ENCODE data around the gene TMEM151B. TPM values are rescaled to one million over a fixed set of nuclear protein-coding genes. Genes with fewer than 3 reads are reported as not detected.
"Not testable (repeated sequence)": the region's sequence is repeated elsewhere in the genome, so short reads cannot be mapped to it uniquely, and the experiment has no call there.

TMEM151B gene
- total and polyA plus RNA-seq, 2 donors (not counting 1 experiment from before 2014, with no cell fraction given) = 0.01 to 0.10 TPM

GRCh38 chr6:44314657-44315056 lies 44.4 kb downstream of the TMEM151B start:
- intact Hi-C loops (cut with micrococcal nuclease); H3K27ac ChIP-seq (ENCODE audit: low read length in 2 of 2); H3K9me3 ChIP-seq (ENCODE audit: control extremely low read depth in 1 of 3, control insufficient read depth in 2 of 3, insufficient read depth in 1 of 3, low read length in 2 of 3); H2AFZ ChIP-seq (ENCODE audit: insufficient read depth, low read depth, low read length, poor library complexity, severe bottlenecking); H3K4me3 ChIP-seq (ENCODE audit: control extremely low read depth in 1 of 5, extremely low read depth in 1 of 5, insufficient read depth in 1 of 5, low read depth in 2 of 5, low read length in 4 of 5); H3K4me3 Mint-ChIP-seq; DNase-seq; H4K20me1 ChIP-seq (ENCODE audit: control insufficient read depth, insufficient read depth, low read length, poor library complexity, severe bottlenecking); H3K9me3 Mint-ChIP-seq (ENCODE audit: insufficient read depth); H3K9ac ChIP-seq (ENCODE audit: low read length); H3K27ac Mint-ChIP-seq; H3K4me1 ChIP-seq (ENCODE audit: control insufficient read depth in 2 of 2, insufficient read depth in 2 of 2, low read length in 2 of 2); H3K4me2 ChIP-seq (replicated peaks; ENCODE audit: low read depth, low read length, poor library complexity, severe bottlenecking); POLR2A ChIA-PET; ATAC-seq (ENCODE audit: low read depth): not testable (repeated sequence)
- Mint-ChIP-seq H3K4me1 (peaks cover 17% of the 10 kb centered on the region), H3K27me3 (peaks cover 18% of the 10 kb centered on the region)
- Histone ChIP-seq H3K79me2 (ENCODE audit: control insufficient read depth, insufficient read depth, low read length) (peaks cover 17% of the 10 kb centered on the region), H3K27me3 (replicated peaks in 1 of 4; ENCODE audit: control extremely low read depth in 1 of 4, control insufficient read depth in 3 of 4, insufficient read depth in 4 of 4, low read length in 3 of 4) (peaks cover 0 to 12% (median 2%) of the 10 kb centered on the region in 4 experiments), H3K36me3 (replicated peaks in 1 of 2; ENCODE audit: control extremely low read depth in 1 of 2, control insufficient read depth in 1 of 2, extremely low read depth in 1 of 2, insufficient read depth in 2 of 2, low read length in 1 of 2) (peaks cover 0 to 21% of the 10 kb centered on the region in 2 experiments)
- 100% methylated on average over 5 of the region's 8 CpGs for WGBS (ENCODE audit: insufficient coverage)
- CTCF ChIA-PET = interaction anchor here (1.0 to 1.7 kb wide), 6 partner anchors 9 to 142 kb away, joined by 3 to 5 read pairs (median 3); partner anchors contain the start of gene SLC29A1

GRCh38 chr6:44315516-44315915 lies 45.3 kb downstream of the TMEM151B start:
- H3K9me3 Mint-ChIP-seq (ENCODE audit: insufficient read depth) = no peaks in the 10 kb centered on the region
- peaks cover 25% of the 10 kb centered on the region for H3K27me3 Mint-ChIP-seq
- peaks cover 7 to 9% of the 10 kb centered on the region in 2 donors for H3K4me1 ChIP-seq (ENCODE audit: control insufficient read depth in 2 of 2, insufficient read depth in 2 of 2, low read length in 2 of 2)
- no peak overlapping the region for H3K4me3 ChIP-seq (ENCODE audit: control extremely low read depth in 1 of 5, extremely low read depth in 1 of 5, insufficient read depth in 1 of 5, low read depth in 2 of 5, low read length in 4 of 5)
- no peak overlapping the region for H3K9ac ChIP-seq (ENCODE audit: low read length)
- intact Hi-C loops (cut with micrococcal nuclease) = no loop called here
- peaks cover 0 to 13% of the 10 kb centered on the region in 2 experiments for H3K36me3 ChIP-seq (replicated peaks in 1 of 2; ENCODE audit: control extremely low read depth in 1 of 2, control insufficient read depth in 1 of 2, extremely low read depth in 1 of 2, insufficient read depth in 2 of 2, low read length in 1 of 2)
- POLR2A ChIA-PET = no interaction called here
- no peaks in the 10 kb centered on the region for H4K20me1 ChIP-seq (ENCODE audit: control insufficient read depth, insufficient read depth, low read length, poor library complexity, severe bottlenecking)
- H3K4me1 Mint-ChIP-seq = peaks cover 17% of the 10 kb centered on the region
- H3K27me3 ChIP-seq (replicated peaks in 1 of 4; ENCODE audit: control extremely low read depth in 1 of 4, control insufficient read depth in 3 of 4, insufficient read depth in 4 of 4, low read length in 3 of 4) = peaks cover 0 to 12% (median 7%) of the 10 kb centered on the region in 4 experiments
- 71% methylated on average over 3 of the region's 3 CpGs for WGBS (ENCODE audit: insufficient coverage)
- no peak for TF ChIP-seq EZH2 (IDR thresholded peaks at IDR 0.05; ENCODE audit: borderline replicate concordance, insufficient read depth, low read depth, low read length, poor library complexity, severe bottlenecking)
- TF ChIP-seq CTCF (IDR thresholded peaks at IDR 0.05) = no peak
- H3K4me3 Mint-ChIP-seq = no peak overlapping the region
- ATAC-seq (ENCODE audit: low read depth) = no peak
- CTCF ChIA-PET = interaction anchor here (1.2 to 1.7 kb wide), 4 partner anchors 10 to 143 kb away, joined by 3 to 5 read pairs (median 4); no protein-coding TSS in a partner anchor
- no peak for DNase-seq
- no peak overlapping the region for H3K27ac Mint-ChIP-seq
- H3K4me2 ChIP-seq (replicated peaks; ENCODE audit: low read depth, low read length, poor library complexity, severe bottlenecking) = no peak overlapping the region
- peaks cover 0 to 5% (median 0%) of the 10 kb centered on the region in 3 donors for H3K9me3 ChIP-seq (ENCODE audit: control extremely low read depth in 1 of 3, control insufficient read depth in 2 of 3, insufficient read depth in 1 of 3, low read length in 2 of 3)
- peaks cover 17% of the 10 kb centered on the region for H3K79me2 ChIP-seq (ENCODE audit: control insufficient read depth, insufficient read depth, low read length)
- no peak overlapping the region for H2AFZ ChIP-seq (ENCODE audit: insufficient read depth, low read depth, low read length, poor library complexity, severe bottlenecking)
- H3K27ac ChIP-seq (ENCODE audit: low read length in 2 of 2) = no peak overlapping the region
